Neuronal stem cell (in vitro differentiated cells): ENCODE data around the gene MYO3B.

Experiments used
- DNase-seq: peaks from one replicate; pipeline ENCODE4 v3.0.0-alpha.2; 2013; ENCODE audit warnings: low spot score
- H2AFZ ChIP-seq: one replicate; pipeline ENCODE4 v1.6.1; 2013; ENCODE audit warnings: mild to moderate bottlenecking, low read length, inconsistent platforms
- H2AK5ac ChIP-seq: 2 replicates; pipeline ENCODE4 v1.6.1; 2013; ENCODE audit warnings: low read depth, mild to moderate bottlenecking, inconsistent platforms, low read length, moderate library complexity, mixed read lengths
- H2BK120ac ChIP-seq: 2 replicates; pipeline ENCODE4 v1.6.1; 2013; ENCODE audit warnings: low read depth, mild to moderate bottlenecking, inconsistent platforms, low read length, moderate library complexity, mixed read lengths
- H2BK12ac ChIP-seq: one replicate; pipeline ENCODE4 v1.6.1; 2013; ENCODE audit warnings: low read length, inconsistent platforms
- H2BK15ac ChIP-seq: 2 replicates; pipeline ENCODE4 v1.6.1; 2013; ENCODE audit warnings: mild to moderate bottlenecking, low read length, inconsistent platforms, mixed read lengths
- H2BK5ac ChIP-seq: one replicate; pipeline ENCODE4 v1.6.1; 2013; ENCODE audit warnings: inconsistent platforms, mild to moderate bottlenecking, low read length, moderate library complexity
- H3K14ac ChIP-seq: one replicate; pipeline ENCODE4 v1.6.1; 2013; ENCODE audit warnings: low read length, inconsistent platforms
- H3K18ac ChIP-seq: 2 replicates; pipeline ENCODE4 v1.6.1; 2013; ENCODE audit warnings: low read length, inconsistent platforms
- H3K23ac ChIP-seq: 2 replicates; pipeline ENCODE4 v1.6.1; 2013; ENCODE audit warnings: low read depth, mild to moderate bottlenecking, mixed read lengths, low read length, inconsistent platforms; ENCODE audit not compliant: poor library complexity
- H3K27ac ChIP-seq: replicated peaks from 3 replicates; pipeline ENCODE4 v1.5.1; 2013; ENCODE audit warnings: low read length, inconsistent platforms
- H3K27me3 ChIP-seq, 3 experiments: 2 replicates each; pipeline ENCODE4 v1.6.1; 2013; ENCODE audit warnings: low read length in 3 of 3, mild to moderate bottlenecking in 2 of 3, inconsistent platforms in 1 of 3, low read depth in 1 of 3, mixed read lengths in 1 of 3, moderate library complexity in 1 of 3; ENCODE audit not compliant: control insufficient read depth in 3 of 3, insufficient read depth in 3 of 3
- H3K36me3 ChIP-seq, 2 donors: replicated peaks in 1 of 2; 2 replicates each; pipeline ENCODE4 v1.6.1; 2013; ENCODE audit warnings: low read length in 2 of 2; ENCODE audit not compliant: control insufficient read depth in 2 of 2, insufficient read depth in 2 of 2
- H3K4ac ChIP-seq: 2 replicates; pipeline ENCODE4 v1.6.1; 2013; ENCODE audit warnings: inconsistent platforms, mild to moderate bottlenecking, low read length, moderate library complexity
- H3K4me1 ChIP-seq, 2 donors: 1 replicate in 1 of 2; 2 replicates in 1 of 2; pipeline ENCODE4 v1.6.1; 2013; ENCODE audit warnings: low read length in 2 of 2, low read depth in 1 of 2; ENCODE audit not compliant: control insufficient read depth in 2 of 2, insufficient read depth in 1 of 2
- H3K4me2 ChIP-seq: one replicate; pipeline ENCODE4 v1.6.1; 2013; ENCODE audit warnings: mild to moderate bottlenecking, low read length, inconsistent platforms; ENCODE audit not compliant: insufficient read depth, poor library complexity, severe bottlenecking
- H3K4me3 ChIP-seq, 2 donors: 2 replicates each; pipeline ENCODE4 v1.5.1; 2013; ENCODE audit warnings: low read length in 2 of 2, mild to moderate bottlenecking in 2 of 2, inconsistent platforms in 1 of 2, moderate library complexity in 1 of 2
- H3K79me1 ChIP-seq: one replicate; pipeline ENCODE4 v1.6.1; 2013; ENCODE audit warnings: low read depth, mild to moderate bottlenecking, inconsistent platforms, low read length, moderate library complexity
- H3K9ac ChIP-seq: one replicate; pipeline ENCODE4 v1.6.1; 2013; ENCODE audit warnings: mild to moderate bottlenecking, low read depth, low read length, inconsistent platforms; ENCODE audit not compliant: poor library complexity
- H3K9me3 ChIP-seq, 2 donors: replicated peaks in 1 of 2; 2 replicates each; pipeline versions ENCODE3 to v1.6.1; 2013; ENCODE audit warnings: low read length in 2 of 2, mild to moderate bottlenecking in 2 of 2, inconsistent platforms in 1 of 2, low read depth in 1 of 2, mixed read lengths in 1 of 2, moderate library complexity in 1 of 2; ENCODE audit not compliant: control insufficient read depth in 2 of 2, insufficient read depth in 1 of 2
- H4K8ac ChIP-seq: one replicate; pipeline ENCODE4 v1.6.1; 2013; ENCODE audit warnings: low read depth, mild to moderate bottlenecking, inconsistent platforms, low read length, moderate library complexity
- H4K91ac ChIP-seq: one replicate; pipeline ENCODE4 v1.6.1; 2013; ENCODE audit warnings: low read length, low read depth, mild to moderate bottlenecking, inconsistent platforms; ENCODE audit not compliant: poor library complexity
- WGBS, 2 donors: extraction: QIAGEN DNeasy Blood & Tissue Kit; methylation state at CpG; one replicate each; pipeline ENCODE4 v1.1.7; 2013; ENCODE audit warnings: missing lambda C conversion rate in 2 of 2, mixed read lengths in 1 of 2; ENCODE audit not compliant: insufficient read length in 2 of 2, insufficient replicate concordance in 1 of 2; ENCODE audit errors: extremely low coverage in 2 of 2; 5-methylcytosine and 5-hydroxymethylcytosine counted together

The MYO3B gene

GRCh38 chr2:170162271-170162632 lies 15.7 kb upstream of the MYO3B start:
- no peak overlapping the region for H3K27ac ChIP-seq
- H3K23ac ChIP-seq = no peak overlapping the region
- no peak overlapping the region for H3K4me3 ChIP-seq
- no peak overlapping the region for H3K9ac ChIP-seq
- no peak overlapping the region for H3K18ac ChIP-seq
- H2AK5ac ChIP-seq = no peak overlapping the region
- H3K4me1 ChIP-seq = no peaks in the 10 kb centered on the region
- no peak overlapping the region for H2BK120ac ChIP-seq
- no peak overlapping the region for H2BK15ac ChIP-seq
- H2AFZ ChIP-seq = no peak overlapping the region
- H3K9me3 ChIP-seq = no peaks in the 10 kb centered on the region
- no peaks in the 10 kb centered on the region for H3K79me1 ChIP-seq
- no peak overlapping the region for H3K14ac ChIP-seq
- H4K8ac ChIP-seq = no peak overlapping the region
- H2BK12ac ChIP-seq = no peak overlapping the region
- no peak overlapping the region for H3K4me2 ChIP-seq
- no peak overlapping the region for H2BK5ac ChIP-seq
- no peaks in the 10 kb centered on the region for H3K36me3 ChIP-seq
- H4K91ac ChIP-seq = no peak overlapping the region
- no peaks in the 10 kb centered on the region for H3K27me3 ChIP-seq
- no CpG with 5 or more reads among the region's 4 CpGs for WGBS, 2 donors
- no peak overlapping the region for H3K4ac ChIP-seq
- DNase-seq = no peak

GRCh38 chr2:170163411-170164065 lies 14.4 kb upstream of the MYO3B start:
- no peak overlapping the region for H3K27ac ChIP-seq
- H3K14ac ChIP-seq = no peak overlapping the region
- no peak overlapping the region for H3K4me2 ChIP-seq
- no peak overlapping the region for H2BK15ac ChIP-seq
- no peak overlapping the region for H4K8ac ChIP-seq
- H2BK5ac ChIP-seq = no peak overlapping the region
- no peak overlapping the region for H2BK12ac ChIP-seq
- WGBS, 2 donors = no CpG with 5 or more reads among the region's 6 CpGs
- H3K36me3 ChIP-seq = no peaks in the 10 kb centered on the region
- H3K9ac ChIP-seq = no peak overlapping the region
- H3K23ac ChIP-seq = no peak overlapping the region
- no peak for DNase-seq
- H3K79me1 ChIP-seq = no peaks in the 10 kb centered on the region
- no peak overlapping the region for H2AK5ac ChIP-seq
- H2BK120ac ChIP-seq = no peak overlapping the region
- H3K4me1 ChIP-seq = no peaks in the 10 kb centered on the region
- no peaks in the 10 kb centered on the region for H3K27me3 ChIP-seq
- no peak overlapping the region for H3K18ac ChIP-seq
- H3K4me3 ChIP-seq = no peak overlapping the region
- H3K4ac ChIP-seq = no peak overlapping the region
- H2AFZ ChIP-seq = no peak overlapping the region
- no peaks in the 10 kb centered on the region for H3K9me3 ChIP-seq
- no peak overlapping the region for H4K91ac ChIP-seq

- Histone ChIP-seq H3K9me3 (no peaks in the 10 kb centered on the region), H3K4ac (no peak overlapping the region), H3K9ac (no peak overlapping the region), H3K4me3 (no peak overlapping the region), H3K27me3 (no peaks in the 10 kb centered on the region), H3K79me1 (no peaks in the 10 kb centered on the region), H3K18ac (no peak overlapping the region), H4K91ac (no peak overlapping the region), H3K4me2 (no peak overlapping the region), H2AFZ (no peak overlapping the region), H3K4me1 (no peaks in the 10 kb centered on the region), H3K27ac (no peak overlapping the region), H2BK120ac (no peak overlapping the region), H3K14ac (no peak overlapping the region), H2AK5ac (no peak overlapping the region), H4K8ac (no peak overlapping the region), H3K23ac (no peak overlapping the region), H2BK12ac (no peak overlapping the region), H2BK15ac (no peak overlapping the region), H2BK5ac (no peak overlapping the region), H3K36me3 (no peaks in the 10 kb centered on the region)
- WGBS, 2 donors = no CpG with 5 or more reads among the region's 2 CpGs
- DNase-seq = no peak
Measured at GRCh38 chr2:170165129-170165528, 12.8 kb upstream of the MYO3B start.

DNA sequence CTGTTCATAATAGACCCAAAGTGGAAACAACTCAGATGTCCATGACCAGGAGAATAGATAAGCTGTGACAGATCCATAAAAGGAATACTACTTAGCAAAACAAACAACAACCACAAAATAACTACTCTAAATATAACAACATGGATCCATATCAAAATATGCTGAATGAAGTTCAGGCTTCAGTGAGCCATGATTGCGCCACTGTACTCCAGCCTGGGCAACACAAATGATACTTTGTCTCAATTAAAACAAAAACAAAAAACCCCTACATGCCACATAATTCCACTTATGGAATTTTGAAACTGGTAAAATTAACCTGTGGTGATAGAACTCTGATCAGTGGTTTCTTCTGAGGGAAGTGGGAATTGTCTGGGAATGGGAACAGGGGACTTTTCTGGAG lies 11.2 kb upstream of the MYO3B start:
- Histone ChIP-seq H3K79me1 (no peaks in the 10 kb centered on the region), H3K4me2 (no peak overlapping the region), H4K91ac (no peak overlapping the region), H2BK12ac (no peak overlapping the region), H3K23ac (no peak overlapping the region), H3K36me3 (no peaks in the 10 kb centered on the region), H2BK120ac (no peak overlapping the region), H2AK5ac (no peak overlapping the region), H3K9me3 (no peaks in the 10 kb centered on the region), H4K8ac (no peak overlapping the region), H3K27me3 (no peaks in the 10 kb centered on the region), H3K14ac (no peak overlapping the region), H2BK5ac (no peak overlapping the region), H2BK15ac (no peak overlapping the region), H3K9ac (no peak overlapping the region), H3K27ac (no peak overlapping the region), H2AFZ (no peak overlapping the region), H3K18ac (no peak overlapping the region), H3K4me1 (no peaks in the 10 kb centered on the region), H3K4ac (no peak overlapping the region), H3K4me3 (no peak overlapping the region)
- WGBS, 2 donors = no CpG with 5 or more reads among the region's 1 CpG
- DNase-seq = no peak
